ENCODE data around the gene C1orf94.

C1orf94 gene, protein sequence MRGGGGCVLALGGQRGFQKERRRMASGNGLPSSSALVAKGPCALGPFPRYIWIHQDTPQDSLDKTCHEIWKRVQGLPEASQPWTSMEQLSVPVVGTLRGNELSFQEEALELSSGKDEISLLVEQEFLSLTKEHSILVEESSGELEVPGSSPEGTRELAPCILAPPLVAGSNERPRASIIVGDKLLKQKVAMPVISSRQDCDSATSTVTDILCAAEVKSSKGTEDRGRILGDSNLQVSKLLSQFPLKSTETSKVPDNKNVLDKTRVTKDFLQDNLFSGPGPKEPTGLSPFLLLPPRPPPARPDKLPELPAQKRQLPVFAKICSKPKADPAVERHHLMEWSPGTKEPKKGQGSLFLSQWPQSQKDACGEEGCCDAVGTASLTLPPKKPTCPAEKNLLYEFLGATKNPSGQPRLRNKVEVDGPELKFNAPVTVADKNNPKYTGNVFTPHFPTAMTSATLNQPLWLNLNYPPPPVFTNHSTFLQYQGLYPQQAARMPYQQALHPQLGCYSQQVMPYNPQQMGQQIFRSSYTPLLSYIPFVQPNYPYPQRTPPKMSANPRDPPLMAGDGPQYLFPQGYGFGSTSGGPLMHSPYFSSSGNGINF

DNA sequence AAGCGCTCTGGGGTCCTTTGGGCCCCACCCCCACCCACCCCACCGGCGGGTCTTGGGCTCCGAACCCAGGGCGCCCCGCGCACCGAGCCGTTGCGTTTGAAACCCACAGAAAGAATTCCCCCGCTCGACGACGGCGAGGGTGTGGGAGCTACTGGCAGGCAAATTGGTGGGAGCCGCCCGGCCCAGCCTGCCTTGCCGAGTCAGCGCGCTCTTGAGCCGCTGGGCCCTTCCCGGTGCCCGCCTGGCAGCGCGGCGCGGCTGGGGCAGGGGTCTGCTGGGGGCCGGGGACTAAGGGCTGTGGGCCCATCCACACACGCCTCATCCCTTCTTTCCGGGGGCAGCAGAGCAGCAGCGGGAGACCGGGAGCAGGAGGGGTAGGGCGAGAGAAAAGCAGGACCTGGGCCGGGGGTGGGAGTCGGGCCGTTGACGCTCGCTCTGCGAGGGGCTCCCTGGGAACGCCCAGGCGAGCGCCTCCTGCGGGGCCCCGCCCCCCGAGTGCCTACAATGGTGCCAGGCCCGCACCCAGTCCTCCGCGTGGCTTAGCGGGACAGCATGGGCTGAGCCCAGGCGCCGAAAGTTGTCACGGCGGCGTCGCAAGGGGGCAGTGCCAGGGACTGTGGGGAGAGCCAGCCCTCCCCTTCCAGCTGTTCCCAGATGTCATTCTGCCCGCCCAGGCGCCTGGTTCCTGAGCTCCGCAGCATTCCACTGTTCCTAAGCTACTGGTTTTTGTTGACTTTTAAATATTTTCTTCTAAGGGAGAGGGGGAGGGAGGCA is at the start of gene C1orf94:
Gene C1orf94 (plus strand): TSS at position 78 of the 774 bp plus-strand sequence. CDS start 883 bp downstream, outside the sequence.
- no peak for DNase-seq (ENCODE audit: low read depth in 3 of 3, low spot score in 1 of 3)

DNA sequence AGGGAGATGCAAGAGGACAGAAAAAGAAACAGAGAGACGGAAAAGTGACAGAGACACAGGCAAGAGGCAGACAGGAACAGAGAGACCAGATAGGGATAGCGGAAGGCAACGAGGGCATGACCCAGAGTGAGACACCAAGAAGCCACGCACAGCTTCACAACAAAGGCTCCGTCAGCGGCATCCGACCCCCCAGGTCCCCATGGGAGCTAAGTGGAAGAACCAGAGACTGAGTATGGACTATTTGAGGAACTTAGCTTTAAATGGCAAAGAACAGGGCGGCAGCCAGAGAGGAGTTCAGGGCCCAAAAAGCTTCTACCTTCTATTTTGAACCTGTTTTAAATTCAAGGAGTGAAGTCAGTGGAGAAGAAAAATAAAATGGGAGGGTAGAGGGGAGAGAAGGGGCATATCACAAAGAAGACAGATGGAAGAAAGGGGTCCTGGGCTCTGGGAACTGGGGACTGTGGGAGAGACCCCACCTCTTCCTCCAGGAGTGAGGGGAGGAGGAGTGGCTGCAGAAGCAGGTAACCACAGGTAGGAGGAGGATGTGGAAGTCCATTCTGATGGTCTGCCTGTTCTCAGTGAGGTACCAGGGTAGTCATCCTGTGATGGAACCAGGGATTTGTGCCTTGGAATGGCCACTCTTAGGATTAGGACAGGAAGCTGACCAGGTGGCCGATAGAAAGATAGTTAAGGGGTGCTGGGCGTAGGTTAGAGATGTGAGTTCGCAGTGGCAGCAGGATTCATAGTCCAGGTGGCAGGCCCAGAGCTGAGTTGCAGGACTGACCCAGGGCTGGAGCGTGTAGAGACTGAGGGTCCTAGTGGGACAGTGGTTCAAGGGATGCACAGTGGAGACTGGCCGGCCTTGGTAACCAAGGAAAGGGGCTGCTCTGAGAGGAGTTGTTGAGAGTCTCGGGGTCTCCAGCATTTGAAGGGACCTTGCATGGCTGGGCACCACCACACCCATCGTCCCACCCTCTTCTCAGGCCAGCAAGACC is 49.4 kb upstream of the C1orf94 start:
- DNase-seq (ENCODE audit: low read depth in 3 of 3, low spot score in 1 of 3), result no peak

DNA sequence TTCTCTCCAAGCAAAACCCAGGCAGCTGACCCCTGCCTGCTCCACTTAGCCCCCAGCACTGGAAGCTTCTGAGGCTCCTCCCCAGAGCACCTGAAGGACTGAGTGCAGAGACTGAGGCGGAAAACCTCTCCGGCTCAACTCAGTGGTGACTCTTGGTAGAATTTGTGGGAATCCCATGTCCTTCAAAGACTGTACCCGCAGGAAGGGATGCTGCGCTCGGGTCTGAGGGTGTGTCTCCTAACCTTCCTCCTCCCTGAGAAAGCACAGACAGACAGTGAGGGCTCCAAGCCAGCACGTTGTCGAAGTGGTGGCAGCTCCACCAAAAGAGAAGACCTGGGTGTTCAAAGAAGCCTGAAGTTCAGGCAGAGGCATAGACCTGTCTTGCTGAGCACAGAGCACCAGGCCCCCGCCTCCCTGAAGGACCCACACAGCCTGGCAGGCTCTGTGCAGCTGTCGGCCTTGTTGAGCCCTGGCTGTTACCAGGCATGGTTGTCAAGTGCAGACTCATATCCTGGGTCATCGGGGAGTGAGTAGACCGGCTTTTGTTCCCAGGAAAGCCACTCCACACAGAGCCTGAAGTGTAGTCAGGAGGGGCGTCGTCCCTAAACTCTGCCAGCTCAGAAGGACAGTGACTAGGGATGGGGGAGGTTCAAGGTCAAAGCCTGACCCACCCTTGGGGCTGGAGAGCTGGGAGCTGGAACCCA is 48.4 kb upstream of the C1orf94 start:
- no peak for DNase-seq (ENCODE audit: low read depth in 3 of 3, low spot score in 1 of 3)

DNA sequence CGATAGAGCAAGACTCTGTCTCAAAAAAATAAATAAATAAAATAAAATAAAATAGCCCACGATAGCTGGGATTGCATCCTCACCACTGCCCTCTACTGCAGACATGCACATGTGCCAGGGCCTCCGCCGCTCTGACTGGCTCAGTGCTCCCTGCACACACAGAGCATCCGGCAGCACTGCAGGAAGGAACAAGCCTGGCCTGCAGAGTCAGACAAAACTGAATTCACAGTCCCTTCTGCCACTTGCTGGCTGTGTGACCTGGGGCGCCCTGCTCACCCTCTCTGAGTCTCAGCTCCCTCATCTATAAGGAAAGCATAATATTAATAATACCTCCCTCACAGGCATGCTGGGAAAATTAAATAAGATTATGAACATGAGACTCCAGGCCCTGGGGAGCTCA is 47.1 kb upstream of the C1orf94 start:
- no peak for DNase-seq (ENCODE audit: low read depth in 3 of 3, low spot score in 1 of 3)

DNA sequence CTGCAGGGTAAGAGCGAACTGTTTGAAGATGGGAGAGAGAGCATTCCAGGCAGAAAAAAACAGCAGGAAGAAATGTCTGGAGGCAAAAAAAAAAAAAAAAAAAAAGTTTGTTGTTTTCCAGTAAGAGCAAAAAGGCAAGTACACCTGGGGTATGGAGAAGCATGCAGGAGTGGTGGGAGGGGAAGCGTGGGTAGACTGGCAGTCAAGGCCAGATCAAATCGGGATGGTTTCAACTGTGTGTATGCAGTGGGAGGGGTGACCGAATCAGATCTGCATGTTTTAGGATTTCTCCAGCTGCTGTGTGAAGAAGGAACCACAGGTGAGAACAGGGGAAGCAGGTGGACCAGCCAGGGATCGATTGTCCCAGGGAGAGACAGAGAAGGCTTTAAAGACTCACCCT is 46.4 kb upstream of the C1orf94 start:
- no peak for DNase-seq (ENCODE audit: low read depth in 3 of 3, low spot score in 1 of 3)

DNA sequence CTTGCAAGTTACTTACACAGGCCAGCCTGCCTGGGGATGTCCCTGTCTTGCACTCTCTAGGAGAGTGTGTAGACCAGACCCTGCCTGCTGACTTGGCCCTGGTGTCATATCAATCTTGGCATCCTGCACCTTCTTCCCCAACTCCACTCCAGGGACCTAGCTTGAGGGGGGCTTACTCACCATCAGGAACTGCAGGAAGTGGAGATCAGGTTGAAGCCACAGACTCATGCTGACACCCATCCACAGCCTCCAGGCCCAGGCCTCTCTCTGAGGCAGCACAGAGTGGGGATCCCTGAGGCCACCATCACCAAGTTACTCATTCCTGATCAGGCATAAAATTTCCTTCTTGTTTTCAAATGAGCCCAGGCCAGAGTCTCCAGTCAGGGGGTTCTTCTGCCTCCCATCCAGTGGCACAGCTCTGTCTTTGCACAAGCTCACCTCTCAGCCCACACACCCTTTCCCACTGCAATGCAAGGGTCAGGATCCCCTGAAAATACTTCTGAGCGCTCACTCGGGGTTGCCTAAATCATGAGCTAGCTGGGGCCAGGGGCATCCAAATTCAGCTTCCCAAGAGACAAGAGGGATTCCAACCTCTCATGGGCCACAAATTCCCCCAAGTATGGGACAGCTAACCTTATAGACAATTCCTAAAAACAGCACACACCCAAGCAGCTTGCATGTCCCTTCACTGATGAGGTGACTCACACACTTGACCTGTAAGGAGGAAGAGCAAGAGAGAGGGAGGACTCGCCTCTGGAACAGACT is 45.1 kb upstream of the C1orf94 start:
- DNase-seq (ENCODE audit: low read depth in 3 of 3, low spot score in 1 of 3), result no peak

DNA sequence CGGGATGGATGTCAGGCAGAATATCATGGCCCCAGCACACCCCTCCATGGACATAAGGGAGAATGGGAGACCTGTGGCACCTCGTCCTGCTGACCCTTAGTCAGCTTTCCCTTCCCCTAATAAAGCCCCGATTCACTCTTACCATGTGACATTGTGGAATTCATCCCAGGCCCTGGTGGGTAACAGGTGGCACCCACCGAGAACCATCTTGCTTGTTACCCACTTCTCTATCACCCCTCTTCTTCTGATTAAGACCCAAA is 44.6 kb upstream of the C1orf94 start:
- no peak for DNase-seq (ENCODE audit: low read depth in 3 of 3, low spot score in 1 of 3)

DNA sequence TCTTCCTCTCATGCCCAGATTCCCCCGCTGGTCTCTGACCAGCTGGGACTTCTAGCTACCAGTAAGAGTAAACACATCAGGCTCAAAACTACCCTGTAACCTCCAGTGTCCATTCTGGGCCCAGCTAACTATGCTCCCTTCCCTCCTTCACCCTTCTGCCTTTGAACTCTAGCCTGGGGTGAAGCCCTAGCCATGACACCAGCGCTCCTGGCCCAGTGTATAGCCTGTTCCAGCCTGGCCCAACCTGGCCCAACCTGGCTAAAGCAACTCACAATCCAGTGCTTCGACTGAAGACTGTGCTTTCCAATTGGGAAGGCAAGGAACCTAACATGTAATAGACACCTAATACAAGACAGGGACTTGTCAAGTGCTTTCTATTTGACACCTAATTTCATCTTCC is 39.3 kb upstream of the C1orf94 start:
- no peak for DNase-seq (ENCODE audit: low read depth in 3 of 3, low spot score in 1 of 3)

DNA sequence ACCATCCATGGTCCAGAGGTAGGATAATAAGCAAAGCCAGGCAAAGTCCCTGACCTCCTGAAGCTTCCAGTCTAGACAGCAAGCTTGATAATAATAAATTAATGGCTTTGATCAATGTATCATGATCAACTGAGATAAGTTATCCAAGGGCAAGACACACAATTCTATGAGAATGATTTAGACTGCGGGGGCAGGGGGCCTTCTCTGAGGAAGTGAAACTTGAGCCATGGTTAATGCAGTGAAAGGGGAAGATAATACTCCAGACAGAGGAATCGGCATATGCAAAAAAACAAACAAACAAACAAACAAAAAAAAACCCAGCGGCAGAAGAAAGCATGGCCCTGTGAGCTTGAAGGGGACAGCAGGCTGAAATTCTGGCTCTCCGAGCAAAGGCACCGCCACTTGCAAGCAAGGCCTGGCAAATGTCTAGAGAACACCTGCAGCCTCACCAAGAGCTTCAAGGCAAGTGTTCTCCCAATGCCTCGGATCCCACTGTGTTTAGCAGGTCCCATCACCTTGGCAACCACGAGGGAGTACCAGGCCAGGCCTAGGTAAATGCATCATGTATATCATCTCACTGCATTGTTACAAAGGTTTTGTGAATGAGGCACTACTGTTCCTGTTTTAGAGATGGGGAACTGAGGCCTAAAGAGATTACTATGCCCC is 36.6 kb upstream of the C1orf94 start:
- DNase-seq (ENCODE audit: low read depth in 3 of 3, low spot score in 1 of 3), result no peak

DNA sequence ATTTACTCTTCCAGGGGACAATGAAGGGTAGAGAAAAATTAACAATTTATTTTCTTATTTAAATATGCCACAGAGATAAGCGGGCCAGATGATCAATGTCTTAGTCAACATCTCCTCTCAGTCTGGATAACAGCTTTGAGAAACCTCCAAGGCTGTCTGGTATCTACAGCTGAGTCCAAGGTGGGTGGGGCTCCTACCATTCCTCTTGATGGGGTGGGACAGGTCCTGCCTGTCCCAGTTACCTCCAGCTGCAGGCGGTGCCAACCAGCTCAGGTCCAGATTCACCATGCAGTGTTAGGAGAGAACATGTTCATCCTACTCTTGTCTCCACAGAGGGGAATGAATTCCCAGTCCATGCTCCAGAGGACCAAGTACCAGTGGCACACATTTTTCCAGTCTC is 32.7 kb upstream of the C1orf94 start:
- DNase-seq (ENCODE audit: low read depth in 3 of 3, low spot score in 1 of 3), result no peak

DNA sequence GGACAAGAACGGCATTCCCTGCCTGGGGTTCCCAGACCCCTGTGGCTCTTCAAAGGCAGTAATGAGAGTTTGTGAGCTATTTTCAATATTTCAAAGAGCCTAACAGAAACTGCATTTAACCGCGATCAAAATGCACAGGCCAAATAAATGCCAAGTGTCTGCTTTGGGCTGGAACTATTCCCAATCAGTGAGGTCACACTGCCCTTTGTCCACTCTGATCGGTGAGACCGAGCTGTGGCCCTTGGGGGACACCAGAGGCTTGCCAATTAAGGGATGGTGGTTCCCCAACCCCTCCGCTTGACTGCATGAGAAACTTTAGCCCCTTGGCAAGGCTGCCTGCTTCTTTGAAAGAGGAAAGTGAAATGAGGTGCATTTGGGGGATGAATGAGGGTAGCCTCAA is 31.9 kb upstream of the C1orf94 start:
- DNase-seq (ENCODE audit: low read depth in 3 of 3, low spot score in 1 of 3), result no peak

DNA sequence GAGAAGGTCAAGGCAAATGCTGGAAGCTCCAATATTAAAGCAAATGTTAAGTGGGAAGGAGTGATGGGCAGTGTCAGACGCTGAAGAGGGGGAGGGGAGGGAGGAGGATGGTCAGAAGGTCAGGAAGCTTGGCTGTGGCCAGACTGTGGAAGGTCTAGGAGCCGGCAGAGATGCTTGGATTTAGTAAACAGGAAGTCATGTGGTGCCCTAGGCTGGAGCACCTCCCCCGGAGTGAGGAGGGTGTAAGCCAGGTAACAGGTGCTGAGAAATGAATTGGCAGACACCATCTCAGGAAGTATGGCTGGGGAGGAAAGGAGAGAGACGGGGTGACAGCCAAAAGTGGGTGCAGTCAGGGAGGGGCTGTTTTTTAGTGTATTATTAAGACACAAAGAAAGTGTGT is 29.4 kb upstream of the C1orf94 start:
- DNase-seq (ENCODE audit: low read depth in 3 of 3, low spot score in 1 of 3), result no peak

DNA sequence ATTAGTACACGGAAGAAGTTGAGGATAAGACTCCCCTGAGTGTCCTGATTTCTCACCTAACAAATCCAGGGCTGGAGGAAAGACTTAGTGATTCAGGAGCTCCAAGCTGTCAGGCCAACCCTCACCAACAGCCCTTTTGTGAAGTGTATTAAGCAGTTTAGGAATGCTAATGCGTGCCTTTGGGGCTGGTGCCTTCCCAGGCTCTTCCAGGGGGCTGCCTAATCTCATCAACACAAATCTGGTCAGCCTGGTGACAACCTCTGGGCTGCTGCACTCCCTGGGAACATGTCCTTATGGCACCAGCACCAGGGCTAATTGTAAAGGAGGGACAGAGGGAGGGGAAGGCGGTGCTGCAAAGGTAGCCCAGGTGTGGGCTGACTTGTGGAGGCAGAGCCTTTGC is 27.2 kb upstream of the C1orf94 start:
- DNase-seq (ENCODE audit: low read depth in 3 of 3, low spot score in 1 of 3), result no peak

DNA sequence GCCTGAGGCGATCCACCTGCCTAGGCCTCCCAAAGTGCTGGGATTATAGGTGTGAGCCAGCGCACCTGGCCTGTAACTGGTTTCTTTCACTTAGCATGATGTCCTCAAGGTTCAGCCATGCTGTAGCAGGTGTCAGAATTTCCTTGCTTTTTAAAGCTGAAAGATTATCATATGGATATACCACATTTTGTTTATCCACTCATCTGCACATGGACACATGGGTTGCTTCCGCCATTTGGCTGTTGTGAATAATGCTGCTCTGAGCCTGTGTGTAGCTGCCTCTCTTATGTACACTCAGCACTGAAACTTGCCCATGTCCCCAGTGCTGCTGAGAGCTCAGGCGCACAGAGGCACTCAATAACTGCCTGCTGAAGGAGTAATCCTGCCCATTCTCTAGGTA is 23.5 kb upstream of the C1orf94 start:
- no peak for DNase-seq (ENCODE audit: low read depth in 3 of 3, low spot score in 1 of 3)

DNA sequence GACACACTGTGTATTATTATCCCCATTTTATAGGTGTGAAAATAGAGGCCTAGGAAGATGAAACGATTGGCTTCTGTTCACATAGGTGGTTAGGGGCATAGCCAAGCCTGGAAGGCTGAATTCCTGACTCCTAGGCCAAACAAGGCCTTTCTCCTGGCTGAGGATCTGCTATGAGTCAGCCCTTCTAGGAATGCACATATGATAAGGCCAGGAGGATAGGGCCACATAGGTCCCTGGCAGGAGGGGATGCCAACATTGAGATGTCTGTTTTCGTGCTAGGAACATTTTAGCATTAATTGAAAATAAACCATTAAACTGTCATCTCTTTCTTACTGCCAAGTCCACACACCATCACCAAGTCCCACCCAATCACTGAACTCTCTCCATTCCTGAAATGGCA is 20.8 kb upstream of the C1orf94 start:
- no peak for DNase-seq (ENCODE audit: low read depth in 3 of 3, low spot score in 1 of 3)

DNA sequence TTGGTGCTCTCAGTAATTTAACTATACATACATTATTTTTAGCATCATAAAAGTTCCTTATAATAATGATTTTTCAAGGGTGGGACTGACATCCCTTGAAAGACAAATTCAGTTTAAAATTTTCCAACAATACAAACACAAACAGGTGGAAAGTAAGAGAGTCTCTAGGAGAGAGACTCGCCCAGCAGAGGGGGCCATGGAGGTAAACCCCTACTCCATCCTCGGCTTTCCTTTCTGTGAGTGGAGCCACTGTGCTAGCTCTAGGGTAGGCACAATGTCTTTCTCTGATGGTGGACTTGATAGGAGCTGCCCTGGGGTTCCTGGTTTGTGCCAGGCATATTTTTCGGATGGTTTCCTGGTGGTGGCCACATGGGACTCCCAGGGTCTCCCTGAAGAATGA is 20.0 kb upstream of the C1orf94 start:
- no peak for DNase-seq (ENCODE audit: low read depth in 3 of 3, low spot score in 1 of 3)

DNA sequence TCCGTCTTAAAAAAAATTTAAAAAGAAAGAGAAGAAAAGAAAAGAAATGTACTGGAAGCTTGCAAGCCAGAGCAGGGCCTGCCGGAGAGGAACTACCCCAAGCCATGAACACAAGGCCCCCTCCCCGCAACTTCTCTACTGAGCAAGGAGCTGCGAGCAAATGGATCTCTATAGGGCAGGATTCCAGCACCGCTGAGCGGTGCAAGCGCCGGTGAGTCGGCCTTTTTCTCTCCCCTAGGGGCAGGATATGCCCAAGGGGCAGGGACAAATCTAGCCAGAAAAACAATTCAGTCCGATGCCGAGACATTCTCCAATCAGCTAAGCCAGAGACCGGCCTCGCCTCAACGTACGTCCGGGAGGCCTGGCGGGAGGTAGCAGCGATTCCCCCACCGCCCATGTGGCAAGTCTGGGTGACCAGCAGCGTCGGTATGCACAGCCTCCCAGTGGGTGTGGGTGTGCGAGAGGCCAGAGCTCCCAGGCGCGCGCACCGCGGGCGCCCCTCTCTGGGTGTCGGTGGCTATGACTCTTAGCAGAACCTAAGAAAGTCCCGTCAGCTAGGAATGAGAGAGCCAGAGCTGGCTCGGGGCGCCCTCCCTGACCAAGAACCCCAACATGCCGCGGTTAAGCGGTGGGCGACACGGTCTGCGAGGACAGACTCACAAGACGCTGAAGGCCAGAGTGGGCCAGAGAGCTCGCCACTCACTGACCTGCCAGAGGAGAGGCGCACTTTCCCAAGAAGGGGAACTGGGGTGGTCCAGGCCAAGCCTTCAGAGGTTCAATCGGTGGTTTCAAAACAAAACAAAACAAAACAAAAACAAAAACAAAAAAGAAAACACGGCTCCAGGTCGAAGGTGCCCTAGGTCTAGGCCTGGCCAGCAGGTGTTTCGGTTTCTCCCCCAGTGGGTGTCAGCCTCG is 13.6 kb upstream of the C1orf94 start:
- DNase-seq (ENCODE audit: low read depth in 3 of 3, low spot score in 1 of 3), result no peak

Data from stimulated activated CD4-positive, alpha-beta T cell treated with anti-CD3 and anti-CD28 coated beads, TNF-alpha, amount 100 ng/mL, for 1 hour (primary cell).